GM12878 (cell line): ENCODE data around the gene CHID1.

Experiments
- CBX5 ChIP-seq: sonication (generic); IDR thresholded peaks from 2 replicates; pipeline ENCODE4 v1.6.1; 2016; ENCODE audit warnings: low read depth, moderate library complexity, mild to moderate bottlenecking, inconsistent platforms
- CTCF ChIP-seq, 3 experiments: IDR thresholded peaks in 2 of 3; conservative IDR thresholded peaks in 1 of 3; 2 replicates each; pipeline ENCODE4 v1.5.1; 2011; ENCODE audit warnings: low read depth in 3 of 3, low read length in 3 of 3, mild to moderate bottlenecking in 3 of 3, control low read depth in 2 of 3, moderate library complexity in 2 of 3, inconsistent platforms in 1 of 3, mixed read lengths in 1 of 3; ENCODE audit not compliant: control insufficient read depth in 2 of 3, insufficient read depth in 1 of 3; ENCODE audit errors: extremely low read depth in 1 of 3
- EED ChIP-seq: sonication (generic); IDR thresholded peaks from 2 replicates; pipeline ENCODE4 v1.6.1; 2016; ENCODE audit warnings: antibody characterized with exemption, low read depth
- FOXK2 ChIP-seq: fragments of 450-650 bp; IDR thresholded peaks from 2 replicates; pipeline ENCODE4 v1.6.1; 2017; ENCODE audit warnings: mild to moderate bottlenecking, moderate library complexity
- MAX ChIP-seq: IDR thresholded peaks from 2 replicates; pipeline ENCODE4 v1.6.1; 2012; ENCODE audit warnings: low read depth, low read length, improper control_type of control experiment
- NR2C1 ChIP-seq: fragments of 450-650 bp; IDR thresholded peaks from 2 replicates; pipeline ENCODE4 v1.6.1; 2017; ENCODE audit warnings: antibody characterized with exemption, mild to moderate bottlenecking, moderate library complexity
- PBX3 ChIP-seq: IDR thresholded peaks from 2 replicates; pipeline ENCODE4 v1.6.1; 2011; ENCODE audit warnings: mild to moderate bottlenecking, low read depth, low read length, moderate library complexity; ENCODE audit not compliant: insufficient replicate concordance
- POLR2A ChIP-seq: IDR thresholded peaks from 2 replicates; pipeline ENCODE4 v1.6.1; 2011; ENCODE audit warnings: low read depth, mild to moderate bottlenecking, low read length
- REST ChIP-seq: IDR thresholded peaks from 2 replicates; pipeline ENCODE4 v1.6.1; 2012; ENCODE audit warnings: mild to moderate bottlenecking, low read depth, low read length
- ZBTB33 ChIP-seq: fragments of 450-650 bp; IDR thresholded peaks from 2 replicates; pipeline ENCODE4 v1.6.1; 2017; ENCODE audit warnings: mild to moderate bottlenecking
- ZNF24 ChIP-seq: fragments of 450-650 bp; IDR thresholded peaks from 2 replicates; pipeline ENCODE4 v1.6.1; 2017; ENCODE audit warnings: antibody characterized with exemption, mild to moderate bottlenecking

GRCh38 chr11:870418-870817 is 40.2 kb downstream of the CHID1 start:
- no peak for TF ChIP-seq MAX
- TF ChIP-seq EED = no peak
- TF ChIP-seq CTCF (IDR thresholded peaks at IDR 0.05 in 2 of 3, conservative IDR thresholded peaks at IDR 0.05 in 1 of 3; ENCODE audit: control insufficient read depth in 2 of 3, extremely low read depth in 1 of 3, insufficient read depth in 1 of 3, low read depth in 3 of 3, low read length in 3 of 3) = no peak
- TF ChIP-seq PBX3 = no peak
- TF ChIP-seq POLR2A = no peak
- TF ChIP-seq CBX5 = no peak
- TF ChIP-seq NR2C1 = no peak
- TF ChIP-seq REST = no peak
- TF ChIP-seq ZBTB33 = no peak
- TF ChIP-seq ZNF24 = no peak
- no peak for TF ChIP-seq FOXK2
